Measurements from ENCODE around the gene DAPK1.
"Not testable (repeated sequence)": the region's sequence is repeated elsewhere in the genome, so short reads cannot be mapped to it uniquely, and the experiment has no call there.

The DAPK1 gene

DNA sequence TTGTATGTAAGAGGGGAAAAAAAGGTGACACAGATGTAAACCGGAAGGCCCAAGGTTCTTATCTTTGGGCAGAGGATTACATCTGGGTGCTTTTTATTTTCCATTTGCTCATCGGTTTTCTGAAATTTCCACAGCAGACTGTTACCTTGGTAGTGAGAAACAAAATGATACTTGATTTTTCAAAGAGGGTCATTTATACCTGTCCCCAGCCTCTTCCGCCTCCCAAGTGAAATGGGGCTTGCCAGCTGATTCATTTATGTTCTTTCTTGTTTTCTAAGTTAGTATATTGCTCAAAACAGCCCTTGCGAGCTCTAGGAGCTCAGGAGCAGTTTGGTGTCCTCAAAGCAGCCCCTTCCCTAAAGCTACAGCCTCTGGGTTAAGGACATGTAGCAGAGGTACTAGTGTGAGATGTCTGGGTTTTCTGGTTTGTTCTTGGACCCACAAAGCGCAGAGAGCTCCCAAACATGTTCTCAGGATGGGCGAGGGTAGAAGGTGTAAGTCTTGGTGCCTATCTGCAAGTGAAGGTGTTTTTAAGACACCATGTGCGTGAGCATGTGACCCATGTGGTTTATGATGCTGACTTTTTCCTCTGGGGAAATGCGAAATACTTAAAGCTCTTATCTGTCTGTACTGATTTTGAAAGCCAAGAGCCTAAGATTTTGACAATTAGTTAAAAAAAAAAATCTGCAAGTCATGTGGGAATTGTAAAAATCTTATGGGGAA is 38.3 kb downstream of the DAPK1 start:
- no peak overlapping the region for H3K4me3 ChIP-seq (ENCODE audit: low read depth, low read length)
- DNase-seq (ENCODE audit: low read depth), result no peak

- DNase-seq (ENCODE audit: low read depth), result no peak
- no peak overlapping the region for H3K4me3 ChIP-seq (ENCODE audit: low read depth, low read length)
Observed at GRCh38 chr9:87537625-87538024, 40.0 kb downstream of the DAPK1 start.

- H3K4me3 ChIP-seq (ENCODE audit: low read depth, low read length), result no peak overlapping the region
- DNase-seq (ENCODE audit: low read depth), result no peak
Observed at GRCh38 chr9:87540444-87541105, 42.9 kb downstream of the DAPK1 start.

DNA sequence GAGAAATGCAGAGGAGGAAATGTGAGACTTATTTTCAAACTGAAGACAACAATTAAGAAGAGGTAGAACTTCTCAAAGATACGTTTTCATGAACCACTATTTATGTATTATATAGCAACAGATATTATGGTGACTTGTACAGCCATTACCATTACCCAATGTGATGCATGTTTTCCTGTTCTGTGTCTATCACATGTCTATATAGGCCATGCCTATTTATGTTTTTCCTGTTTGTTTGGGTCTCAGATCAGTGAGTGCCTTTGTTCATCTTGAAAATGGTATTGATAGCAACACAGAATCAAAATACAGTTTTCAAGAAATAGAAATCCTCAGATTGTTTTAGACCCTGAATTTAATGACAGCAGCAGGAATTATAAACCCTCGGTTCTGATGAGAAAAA is 44.0 kb downstream of the DAPK1 start:
- no peak for DNase-seq (ENCODE audit: low read depth)
- no peak overlapping the region for H3K4me3 ChIP-seq (ENCODE audit: low read depth, low read length)

GRCh38 chr9:87542141-87542540 is 44.5 kb downstream of the DAPK1 start:
- DNase-seq (ENCODE audit: low read depth), result no peak
- no peak overlapping the region for H3K4me3 ChIP-seq (ENCODE audit: low read depth, low read length)

DNA sequence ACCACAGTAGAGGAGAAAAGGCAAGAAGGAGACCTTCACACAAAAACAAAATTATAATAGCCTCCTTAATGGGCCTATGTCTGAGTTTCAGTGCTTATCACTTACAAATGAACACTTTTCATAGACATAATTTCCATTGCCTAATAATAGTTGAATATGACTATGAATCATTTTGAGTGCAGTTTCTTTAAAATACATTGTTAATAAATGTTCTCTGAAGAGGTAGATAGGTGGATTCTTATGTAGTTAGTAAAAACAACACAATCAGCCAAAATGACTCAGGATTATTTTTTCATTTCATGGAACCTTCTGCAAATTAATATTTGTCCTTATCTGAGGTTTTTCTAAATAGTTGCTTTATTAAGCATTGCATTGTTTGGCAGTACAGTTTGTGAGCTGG is 45.6 kb downstream of the DAPK1 start:
- H3K4me3 ChIP-seq (ENCODE audit: low read depth, low read length), result no peak overlapping the region
- no peak for DNase-seq (ENCODE audit: low read depth)

DNA sequence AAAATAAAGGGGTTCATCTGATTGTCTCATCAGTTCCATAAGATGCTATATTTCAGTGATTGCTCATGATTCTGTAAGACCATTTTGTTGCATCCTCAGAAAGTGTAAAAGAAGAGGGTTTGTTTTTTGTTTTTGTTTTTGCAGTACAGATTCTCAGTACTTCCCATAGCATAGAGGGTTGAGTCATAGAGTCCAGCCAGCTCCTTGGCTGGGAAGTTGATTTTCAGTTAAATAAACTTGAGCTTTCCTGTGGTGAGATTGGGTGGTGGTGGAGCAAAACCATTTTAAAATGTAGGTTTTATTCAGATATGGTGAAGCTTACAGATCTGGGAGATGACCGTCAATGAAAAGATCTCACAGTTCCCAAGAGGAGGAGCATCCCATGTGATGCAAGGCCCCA is 48.2 kb downstream of the DAPK1 start:
- H3K4me3 ChIP-seq (ENCODE audit: low read depth, low read length), result no peak overlapping the region
- DNase-seq (ENCODE audit: low read depth), result no peak

DNA sequence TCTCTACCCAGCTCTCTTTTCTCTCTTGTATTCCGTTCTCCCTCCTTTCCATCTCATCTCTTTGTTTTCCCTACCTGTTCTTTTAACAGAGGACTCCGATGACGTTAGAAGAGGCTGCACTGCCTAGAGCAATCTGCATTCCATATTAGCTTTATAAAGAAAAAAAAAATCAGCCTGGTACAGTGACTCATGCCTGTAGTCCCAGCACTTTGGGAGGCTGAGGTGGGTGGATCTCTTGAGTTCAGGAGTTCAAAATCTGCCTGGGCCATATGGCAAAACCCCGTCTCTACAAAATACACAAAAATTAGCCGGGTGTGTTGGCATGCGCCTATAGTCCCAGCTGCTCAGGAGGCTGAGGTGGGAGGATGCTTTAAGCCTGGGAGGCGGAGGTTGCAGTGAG is 49.0 kb downstream of the DAPK1 start:
- no peak for DNase-seq (ENCODE audit: low read depth)

GRCh38 chr9:87547671-87548081 is 50.0 kb downstream of the DAPK1 start:
- DNase-seq (ENCODE audit: low read depth), result no peak

More for the DNA sequence above, 49.0 kb downstream of the DAPK1 start:
- no peak overlapping the region for H3K4me3 ChIP-seq (ENCODE audit: low read depth, low read length)

DNA sequence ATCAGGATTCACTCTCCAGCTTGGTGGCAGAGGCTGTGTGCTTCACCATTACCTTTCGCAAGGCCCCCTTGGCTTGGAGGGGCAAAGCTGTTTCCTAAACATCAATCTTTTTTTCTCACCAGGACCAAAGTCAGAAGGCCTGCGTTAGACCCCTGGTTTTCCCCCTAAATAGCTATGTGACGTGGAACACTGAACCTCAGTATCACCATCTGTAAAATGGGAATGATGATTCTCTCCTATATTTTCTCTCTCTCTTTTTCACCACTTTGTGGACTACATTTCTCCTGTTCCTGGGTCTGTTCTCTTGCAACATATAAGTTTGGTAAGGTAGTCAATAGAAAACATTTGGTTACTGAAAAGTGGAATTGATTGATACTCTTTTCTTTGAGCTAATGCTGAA is 50.5 kb downstream of the DAPK1 start:
- no peak for DNase-seq (ENCODE audit: low read depth)
- H3K4me3 ChIP-seq (ENCODE audit: low read depth, low read length), result no peak overlapping the region

More at GRCh38 chr9:87547671-87548081, 50.0 kb downstream of the DAPK1 start:
- H3K4me3 ChIP-seq (ENCODE audit: low read depth, low read length), result no peak overlapping the region

DNA sequence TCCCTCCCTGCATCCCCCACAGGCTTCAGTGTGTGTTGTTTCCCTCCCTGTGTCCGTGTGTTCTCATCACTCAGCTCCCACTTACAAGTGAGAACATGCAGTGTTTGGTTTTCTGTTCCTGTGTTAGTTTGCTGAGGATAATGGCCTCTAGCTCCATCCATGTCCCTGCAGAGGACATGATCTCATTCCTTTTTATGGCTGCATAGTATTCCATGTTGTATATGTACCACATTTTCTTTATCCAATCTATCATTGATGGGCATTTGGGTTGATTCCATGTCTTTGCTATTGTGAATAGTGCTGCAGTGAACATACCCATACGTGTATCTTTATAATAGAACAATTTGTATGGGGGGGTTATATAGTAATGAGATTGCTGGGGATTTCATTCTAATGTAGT is 51.4 kb downstream of the DAPK1 start:
- H3K4me3 ChIP-seq (ENCODE audit: low read depth, low read length); DNase-seq (ENCODE audit: low read depth): not testable (repeated sequence)

GRCh38 chr9:87549791-87550190 is 52.1 kb downstream of the DAPK1 start:
- DNase-seq (ENCODE audit: low read depth), result no peak
- no peak overlapping the region for H3K4me3 ChIP-seq (ENCODE audit: low read depth, low read length)

DNA sequence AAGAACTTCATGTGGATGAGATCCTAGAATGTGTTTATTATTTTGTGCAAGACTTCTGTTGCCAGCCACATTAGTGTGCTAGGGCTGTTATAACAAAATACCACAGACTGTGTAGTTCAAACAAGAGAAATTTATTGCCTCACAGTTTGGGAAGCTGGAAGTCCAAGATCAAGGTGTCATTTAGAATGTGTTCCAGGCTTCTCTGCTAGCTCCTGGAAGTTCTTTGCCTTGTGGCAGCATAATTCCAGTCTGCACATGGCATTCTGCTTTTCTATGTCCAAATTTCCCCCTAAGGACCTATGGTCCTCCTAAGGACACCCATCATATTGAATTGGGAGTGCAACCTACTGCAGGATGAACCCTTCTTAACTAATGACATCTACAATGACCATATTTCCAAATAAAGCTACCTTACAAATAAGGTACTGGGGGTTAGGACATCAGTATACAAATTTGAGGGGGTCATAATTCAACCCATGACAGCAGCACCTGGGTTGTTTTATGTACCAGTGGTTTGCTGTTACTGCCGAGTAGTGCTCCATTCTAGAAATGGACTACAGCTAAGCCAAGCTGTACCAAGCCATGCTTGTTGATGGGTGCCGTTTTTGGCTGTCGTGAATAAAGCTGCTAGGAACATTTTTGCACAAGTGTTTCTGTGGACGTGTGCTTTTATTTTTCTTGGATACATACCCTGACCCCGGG is 52.7 kb downstream of the DAPK1 start:
- H3K4me3 ChIP-seq (ENCODE audit: low read depth, low read length), result no peak overlapping the region
- DNase-seq (ENCODE audit: low read depth), result no peak

DNA sequence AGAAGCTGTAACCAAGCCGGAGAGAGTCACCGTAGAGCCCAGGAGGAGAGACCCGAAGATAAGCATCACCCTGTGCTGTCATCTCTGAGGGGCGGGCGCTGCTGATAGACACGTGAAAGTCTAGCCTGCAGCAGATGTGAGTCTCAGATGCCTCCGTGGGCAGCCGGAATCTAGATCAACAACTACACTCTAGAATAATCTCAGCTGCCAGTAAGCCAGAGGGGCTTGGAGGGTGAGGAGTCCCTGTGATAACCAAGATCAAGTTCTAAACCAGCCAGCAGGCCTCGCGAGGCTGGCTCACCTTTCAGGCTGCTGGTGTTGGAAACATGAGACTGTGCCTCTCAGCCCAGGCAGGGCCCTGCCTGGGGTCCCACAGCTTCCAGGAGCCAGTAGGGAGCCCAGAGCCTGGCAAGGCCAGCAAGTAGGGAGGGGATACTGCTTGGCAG is 54.1 kb downstream of the DAPK1 start:
- DNase-seq (ENCODE audit: low read depth), result no peak

DNA sequence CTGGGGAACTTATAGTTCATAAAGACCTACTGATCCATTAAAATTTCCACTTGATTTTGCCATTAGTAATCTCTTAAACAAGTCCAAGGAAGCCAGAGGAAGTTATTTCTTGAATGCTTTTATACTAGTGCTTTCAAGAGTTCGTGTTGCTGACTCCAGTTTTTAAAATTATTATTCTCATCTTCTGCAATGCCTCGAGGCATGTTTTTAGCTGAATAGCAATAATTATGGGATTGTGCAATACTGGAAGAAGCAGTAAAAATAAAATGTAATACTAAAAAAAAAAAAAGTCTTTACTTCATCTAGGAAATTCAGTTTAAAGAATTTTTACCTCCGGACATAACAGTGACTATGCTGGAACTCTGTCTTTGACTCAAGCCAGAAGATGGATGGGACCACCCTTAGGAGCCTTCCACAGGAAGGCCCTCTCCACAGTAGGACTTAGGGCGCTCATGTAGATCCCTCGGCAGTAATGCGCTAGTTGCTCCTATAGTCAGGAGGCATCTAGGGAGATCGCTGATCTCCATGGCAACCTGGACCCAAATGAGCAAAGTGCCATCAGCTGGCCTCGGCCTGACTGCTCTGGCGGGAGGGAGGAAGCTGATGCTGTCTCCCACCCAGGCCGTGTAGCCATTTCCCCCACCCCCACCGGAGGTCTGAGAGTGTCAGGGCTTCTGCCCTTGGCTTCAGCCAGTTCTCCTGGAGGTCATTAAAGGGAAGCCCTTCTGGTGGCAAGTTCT is 56.7 kb downstream of the DAPK1 start:
- H3K4me3 ChIP-seq (ENCODE audit: low read depth, low read length), result no peak overlapping the region
- no peak for DNase-seq (ENCODE audit: low read depth)

More for the DNA sequence above, 54.1 kb downstream of the DAPK1 start:
- H3K4me3 ChIP-seq (ENCODE audit: low read depth, low read length), result no peak overlapping the region

- H3K4me3 ChIP-seq (ENCODE audit: low read depth, low read length), result no peak overlapping the region
- DNase-seq (ENCODE audit: low read depth), result no peak
Observed at GRCh38 chr9:87554976-87555375, 57.3 kb downstream of the DAPK1 start.

DNA sequence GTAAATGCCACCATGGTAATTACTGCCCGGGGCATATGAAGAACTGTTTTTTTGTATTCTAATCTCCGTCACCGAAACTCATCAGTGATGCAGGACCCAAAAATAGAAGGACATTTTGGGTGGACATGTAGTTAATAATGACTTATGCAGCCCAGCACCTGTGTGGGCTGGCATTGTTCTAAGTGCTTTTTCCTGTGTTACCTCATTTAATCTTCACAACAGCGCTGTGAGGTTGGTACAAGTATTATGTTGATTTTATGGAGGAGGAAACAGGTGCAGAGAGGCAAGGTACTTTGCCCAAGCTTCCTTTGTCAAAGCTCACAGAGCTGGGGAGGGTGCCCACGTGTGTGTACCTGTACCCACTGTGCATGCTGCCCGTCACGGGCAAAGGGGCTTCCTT is 58.4 kb downstream of the DAPK1 start:
- no peak for DNase-seq (ENCODE audit: low read depth)
- no peak overlapping the region for H3K4me3 ChIP-seq (ENCODE audit: low read depth, low read length)

- DNase-seq (ENCODE audit: low read depth), result no peak
- H3K4me3 ChIP-seq (ENCODE audit: low read depth, low read length), result no peak overlapping the region
Observed at GRCh38 chr9:87556821-87557220, 59.2 kb downstream of the DAPK1 start.

DNA sequence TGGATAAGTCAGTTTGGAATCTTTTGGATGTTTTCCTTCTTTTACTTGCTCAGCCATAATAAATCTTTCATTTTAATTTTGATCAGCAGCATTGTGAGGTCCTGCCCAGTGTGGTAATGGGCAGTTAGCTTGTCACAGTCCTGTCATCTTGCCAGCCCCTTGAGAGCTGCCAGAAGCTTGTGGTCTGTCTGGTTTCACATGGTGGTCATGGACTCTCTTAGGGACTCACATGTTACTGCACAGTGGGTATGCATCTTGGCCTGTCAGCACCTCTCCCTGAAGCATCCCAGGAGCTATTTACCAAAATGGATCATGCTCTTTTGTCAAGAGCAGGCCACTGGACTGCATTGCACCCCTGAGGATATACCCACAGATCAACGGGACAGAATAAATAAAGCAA is 60.3 kb downstream of the DAPK1 start:
- DNase-seq (ENCODE audit: low read depth), result no peak

More for the DNA sequence above, 60.3 kb downstream of the DAPK1 start:
- H3K4me3 ChIP-seq (ENCODE audit: low read depth, low read length), result no peak overlapping the region

Data from skeletal muscle cell (primary cell).